ENCODE results near the gene CACNA2D1. TPM values are rescaled to one million over a fixed set of nuclear protein-coding genes. Genes with fewer than 3 reads are reported as not detected.

Gene CACNA2D1
- total RNA-seq, 1 donor from 2014 or later, result 20.7 TPM

GRCh38 chr7:82313269-82313668 lies 130.3 kb downstream of the CACNA2D1 start:
- Mint-ChIP-seq H3K27me3 (ENCODE audit: unreplicated experiment) (no peaks in the 10 kb centered on the region), H3K36me3 (ENCODE audit: low read depth, unreplicated experiment) (no peaks in the 10 kb centered on the region), H3K27ac (ENCODE audit: unreplicated experiment) (no peak overlapping the region), H3K9me3 (ENCODE audit: unreplicated experiment) (no peaks in the 10 kb centered on the region), H3K4me1 (ENCODE audit: unreplicated experiment) (peaks cover 4% of the 10 kb centered on the region), H3K4me3 (ENCODE audit: unreplicated experiment) (no peak overlapping the region)
- DNase-seq (ENCODE audit: low spot score), result no peak
- no peak for TF ChIP-seq CTCF (IDR thresholded peaks at IDR 0.05; ENCODE audit: unreplicated experiment)

- Mint-ChIP-seq H3K27ac (ENCODE audit: unreplicated experiment) (no peak overlapping the region), H3K36me3 (ENCODE audit: low read depth, unreplicated experiment) (no peaks in the 10 kb centered on the region), H3K4me1 (ENCODE audit: unreplicated experiment) (peaks cover 4% of the 10 kb centered on the region), H3K27me3 (ENCODE audit: unreplicated experiment) (no peaks in the 10 kb centered on the region), H3K4me3 (ENCODE audit: unreplicated experiment) (no peak overlapping the region), H3K9me3 (ENCODE audit: unreplicated experiment) (no peaks in the 10 kb centered on the region)
- TF ChIP-seq CTCF (IDR thresholded peaks at IDR 0.05; ENCODE audit: unreplicated experiment), result no peak
- DNase-seq (ENCODE audit: low spot score), result no peak
Observed at GRCh38 chr7:82312646-82313045, 130.9 kb downstream of the CACNA2D1 start.

GRCh38 chr7:82305347-82306005 lies 138.1 kb downstream of the CACNA2D1 start:
- DNase-seq (ENCODE audit: low spot score), result no peak
- no peaks in the 10 kb centered on the region for H3K36me3 Mint-ChIP-seq (ENCODE audit: low read depth, unreplicated experiment)
- no peaks in the 10 kb centered on the region for H3K9me3 Mint-ChIP-seq (ENCODE audit: unreplicated experiment)
- H3K4me3 Mint-ChIP-seq (ENCODE audit: unreplicated experiment), result no peak overlapping the region
- TF ChIP-seq CTCF (IDR thresholded peaks at IDR 0.05; ENCODE audit: unreplicated experiment), result no peak
- no peaks in the 10 kb centered on the region for H3K4me1 Mint-ChIP-seq (ENCODE audit: unreplicated experiment)
- no peak overlapping the region for H3K27ac Mint-ChIP-seq (ENCODE audit: unreplicated experiment)
- no peaks in the 10 kb centered on the region for H3K27me3 Mint-ChIP-seq (ENCODE audit: unreplicated experiment)

- Mint-ChIP-seq H3K27ac (ENCODE audit: unreplicated experiment) (no peak overlapping the region), H3K4me3 (ENCODE audit: unreplicated experiment) (no peak overlapping the region), H3K9me3 (ENCODE audit: unreplicated experiment) (no peaks in the 10 kb centered on the region), H3K36me3 (ENCODE audit: low read depth, unreplicated experiment) (no peaks in the 10 kb centered on the region), H3K27me3 (ENCODE audit: unreplicated experiment) (peaks cover 1% of the 10 kb centered on the region), H3K4me1 (ENCODE audit: unreplicated experiment) (peaks cover 15% of the 10 kb centered on the region)
- DNase-seq (ENCODE audit: low spot score), result no peak
- TF ChIP-seq CTCF (IDR thresholded peaks at IDR 0.05; ENCODE audit: unreplicated experiment), result no peak
Observed at GRCh38 chr7:82294865-82295264, 148.7 kb downstream of the CACNA2D1 start.

GRCh38 chr7:82294382-82294784 lies 149.2 kb downstream of the CACNA2D1 start:
- no peak for TF ChIP-seq CTCF (IDR thresholded peaks at IDR 0.05; ENCODE audit: unreplicated experiment)
- H3K4me1 Mint-ChIP-seq (ENCODE audit: unreplicated experiment), result peaks cover 18% of the 10 kb centered on the region
- no peak overlapping the region for H3K27ac Mint-ChIP-seq (ENCODE audit: unreplicated experiment)
- H3K36me3 Mint-ChIP-seq (ENCODE audit: low read depth, unreplicated experiment), result no peaks in the 10 kb centered on the region
- DNase-seq (ENCODE audit: low spot score), result no peak
- H3K27me3 Mint-ChIP-seq (ENCODE audit: unreplicated experiment), result peaks cover 1% of the 10 kb centered on the region
- H3K9me3 Mint-ChIP-seq (ENCODE audit: unreplicated experiment), result no peaks in the 10 kb centered on the region
- no peak overlapping the region for H3K4me3 Mint-ChIP-seq (ENCODE audit: unreplicated experiment)

Measured in endothelial cell (in vitro differentiated cells).